Liver (tissue), 3 donors: ENCODE measurements around the gene BCAR3.

ENCODE experiments used
- CTCF ChIP-seq: fragments of 150-350 bp; IDR thresholded peaks from 2 replicates; pipeline ENCODE4 v1.5.1; 2017; ENCODE audit warnings: improper control_type of control experiment, low read depth, low read length; ENCODE audit not compliant: missing input control
- HNF4A ChIP-seq, 2 donors: conservative IDR thresholded peaks; 2 replicates each; pipeline ENCODE4 v1.6.1; 2016; ENCODE audit warnings: antibody characterized with exemption in 2 of 2, mild to moderate bottlenecking in 2 of 2
- SP1 ChIP-seq: IDR thresholded peaks from 2 replicates; pipeline ENCODE4 v1.6.1; 2018; ENCODE audit warnings: antibody characterized with exemption, mild to moderate bottlenecking
- donor health status: healthy.
- donor health status: healthy.

- no peak for TF ChIP-seq CTCF
- no peak for TF ChIP-seq HNF4A (conservative IDR thresholded peaks at IDR 0.05)
- no peak for TF ChIP-seq SP1
These were observed 107.1 kb downstream of the BCAR3 start for GRCh38 chr1:93574511-93574910.
